Measurements from ENCODE around the gene DDX10. TPM values are rescaled to one million over a fixed set of nuclear protein-coding genes. Genes with fewer than 3 reads are reported as not detected.

The DDX10 gene
- total RNA-seq, 1 donor from 2014 or later, result 34.7 TPM

DNA sequence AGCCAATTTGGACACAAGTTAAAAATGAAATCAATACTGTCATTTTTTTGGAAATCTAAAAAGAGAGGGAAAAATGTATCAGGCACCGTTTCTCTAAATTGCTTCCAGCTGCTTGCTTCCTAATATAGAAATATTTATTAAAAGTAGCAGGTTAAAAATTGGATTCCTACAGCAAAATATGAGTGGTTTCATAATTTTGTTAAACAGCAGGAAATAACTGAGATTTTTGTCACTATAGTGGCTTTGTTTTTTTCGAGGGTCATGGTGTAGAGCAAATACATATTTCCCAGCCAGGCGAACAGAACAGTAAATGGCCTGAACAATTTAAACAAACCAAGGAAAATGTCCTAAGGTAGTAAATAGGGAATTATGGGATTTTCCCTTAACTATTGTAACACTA is 159.7 kb downstream of the DDX10 start:
- Mint-ChIP-seq H3K27me3 (no peaks in the 10 kb centered on the region), H3K36me3 (peaks cover 4% of the 10 kb centered on the region), H3K9me3 (no peaks in the 10 kb centered on the region), H3K27ac (no peak overlapping the region), H3K4me3 (no peak overlapping the region), H3K4me1 (ENCODE audit: unreplicated experiment) (no peaks in the 10 kb centered on the region)
- DNase-seq (ENCODE audit: extremely low spot score, unreplicated experiment), result no peak
- TF ChIP-seq, protein P1, sequence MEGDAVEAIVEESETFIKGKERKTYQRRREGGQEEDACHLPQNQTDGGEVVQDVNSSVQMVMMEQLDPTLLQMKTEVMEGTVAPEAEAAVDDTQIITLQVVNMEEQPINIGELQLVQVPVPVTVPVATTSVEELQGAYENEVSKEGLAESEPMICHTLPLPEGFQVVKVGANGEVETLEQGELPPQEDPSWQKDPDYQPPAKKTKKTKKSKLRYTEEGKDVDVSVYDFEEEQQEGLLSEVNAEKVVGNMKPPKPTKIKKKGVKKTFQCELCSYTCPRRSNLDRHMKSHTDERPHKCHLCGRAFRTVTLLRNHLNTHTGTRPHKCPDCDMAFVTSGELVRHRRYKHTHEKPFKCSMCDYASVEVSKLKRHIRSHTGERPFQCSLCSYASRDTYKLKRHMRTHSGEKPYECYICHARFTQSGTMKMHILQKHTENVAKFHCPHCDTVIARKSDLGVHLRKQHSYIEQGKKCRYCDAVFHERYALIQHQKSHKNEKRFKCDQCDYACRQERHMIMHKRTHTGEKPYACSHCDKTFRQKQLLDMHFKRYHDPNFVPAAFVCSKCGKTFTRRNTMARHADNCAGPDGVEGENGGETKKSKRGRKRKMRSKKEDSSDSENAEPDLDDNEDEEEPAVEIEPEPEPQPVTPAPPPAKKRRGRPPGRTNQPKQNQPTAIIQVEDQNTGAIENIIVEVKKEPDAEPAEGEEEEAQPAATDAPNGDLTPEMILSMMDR (conservative IDR thresholded peaks at IDR 0.05), result no peak

DNA sequence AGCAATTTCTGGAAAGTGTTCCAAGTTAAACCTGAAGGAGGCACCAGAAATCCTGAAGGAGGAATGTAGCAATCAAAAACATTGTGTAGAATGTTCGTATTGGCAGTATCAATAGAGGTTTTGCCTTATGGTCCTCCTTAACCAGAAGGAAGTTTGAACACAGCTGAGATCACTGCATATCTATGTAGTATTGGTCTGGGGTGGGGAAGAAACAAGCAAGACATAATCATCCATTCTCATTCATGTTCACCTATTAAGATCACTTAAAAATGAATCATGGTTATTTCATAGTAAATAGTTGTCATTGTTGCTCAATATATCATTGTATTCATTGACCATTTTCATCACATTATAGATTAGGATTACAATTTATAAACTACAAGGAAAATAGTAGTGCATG is 160.5 kb downstream of the DDX10 start:
- peaks cover 10% of the 10 kb centered on the region for H3K36me3 Mint-ChIP-seq

DNA sequence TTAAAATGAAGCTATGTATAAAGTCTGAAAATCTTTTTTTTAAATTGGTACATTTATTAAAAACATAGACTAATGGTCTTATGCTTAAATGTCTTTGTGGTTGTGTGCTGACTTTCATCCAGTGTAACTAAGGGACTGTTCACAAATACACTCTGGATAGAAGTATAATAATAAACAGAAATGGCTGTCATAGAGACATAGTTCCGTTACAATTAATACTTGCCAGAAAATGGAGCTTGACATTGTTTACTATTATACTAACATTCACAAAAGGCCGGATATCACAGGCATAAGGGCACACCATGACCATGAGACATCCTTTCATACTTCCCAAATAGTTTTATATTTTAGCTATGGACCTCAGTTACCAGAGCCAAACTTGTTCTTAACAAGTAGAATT is 161.3 kb downstream of the DDX10 start:
- TF ChIP-seq, protein P1 (conservative IDR thresholded peaks at IDR 0.05), result no peak
- Mint-ChIP-seq H3K27ac (no peak overlapping the region), H3K36me3 (peaks cover 12% of the 10 kb centered on the region), H3K9me3 (peaks cover 4% of the 10 kb centered on the region), H3K4me3 (no peak overlapping the region), H3K27me3 (no peaks in the 10 kb centered on the region), H3K4me1 (ENCODE audit: unreplicated experiment) (no peaks in the 10 kb centered on the region)
- no peak for DNase-seq (ENCODE audit: extremely low spot score, unreplicated experiment)

More for the DNA sequence above, 160.5 kb downstream of the DDX10 start:
- H3K27ac Mint-ChIP-seq, result no peak overlapping the region
- TF ChIP-seq, protein P1 (conservative IDR thresholded peaks at IDR 0.05), result no peak
- H3K4me1 Mint-ChIP-seq (ENCODE audit: unreplicated experiment), result no peaks in the 10 kb centered on the region
- no peak for DNase-seq (ENCODE audit: extremely low spot score, unreplicated experiment)
- H3K9me3 Mint-ChIP-seq, result peaks cover 2% of the 10 kb centered on the region
- H3K4me3 Mint-ChIP-seq, result no peak overlapping the region
- H3K27me3 Mint-ChIP-seq, result no peaks in the 10 kb centered on the region

DNA sequence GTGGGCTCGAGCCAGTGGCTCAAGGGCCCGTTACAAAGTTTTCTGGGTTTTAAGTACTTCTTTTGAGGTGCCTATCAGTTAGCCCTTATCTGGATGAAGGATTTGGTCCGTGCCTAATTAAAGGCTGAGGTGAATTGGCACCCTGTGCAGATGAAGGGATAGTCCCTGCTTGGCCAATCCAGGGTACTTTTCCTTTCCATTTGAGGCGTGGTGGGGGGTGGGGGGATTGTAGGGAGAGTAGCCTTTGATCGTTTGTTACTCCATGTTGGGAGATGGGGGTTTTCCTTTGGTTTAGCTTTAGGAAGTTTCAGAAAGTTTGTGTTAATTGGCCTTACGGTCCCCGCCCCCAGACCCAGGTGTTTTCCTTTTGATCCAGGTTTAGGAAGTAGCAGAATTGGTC is 170.8 kb downstream of the DDX10 start:
- H3K27ac Mint-ChIP-seq, result no peak overlapping the region
- peaks cover 13% of the 10 kb centered on the region for H3K36me3 Mint-ChIP-seq

GRCh38 chr11:108836541-108836940 is 171.7 kb downstream of the DDX10 start:
- peaks cover 16% of the 10 kb centered on the region for H3K36me3 Mint-ChIP-seq
- no peaks in the 10 kb centered on the region for H3K9me3 Mint-ChIP-seq
- no peak overlapping the region for H3K4me3 Mint-ChIP-seq
- TF ChIP-seq, protein P1 (conservative IDR thresholded peaks at IDR 0.05), result no peak
- no peaks in the 10 kb centered on the region for H3K4me1 Mint-ChIP-seq (ENCODE audit: unreplicated experiment)
- H3K27me3 Mint-ChIP-seq, result no peaks in the 10 kb centered on the region
- no peak for DNase-seq (ENCODE audit: extremely low spot score, unreplicated experiment)
- H3K27ac Mint-ChIP-seq, result no peak overlapping the region

More for the DNA sequence above, 170.8 kb downstream of the DDX10 start:
- no peaks in the 10 kb centered on the region for H3K27me3 Mint-ChIP-seq
- no peak overlapping the region for H3K4me3 Mint-ChIP-seq
- H3K9me3 Mint-ChIP-seq, result peaks cover under 1% of the 10 kb centered on the region
- TF ChIP-seq, protein P1 (conservative IDR thresholded peaks at IDR 0.05), result no peak
- no peaks in the 10 kb centered on the region for H3K4me1 Mint-ChIP-seq (ENCODE audit: unreplicated experiment)
- no peak for DNase-seq (ENCODE audit: extremely low spot score, unreplicated experiment)

Data from type B pancreatic cell (in vitro differentiated cells).